22Rv1 (cell line): ENCODE results near the gene LSM10.

Experiments
- H3K27ac ChIP-seq: fragments of 450-650 bp; 2 replicates; pipeline ENCODE4 v1.5.1; 2017
- CTCF ChIP-seq: fragments of 450-650 bp; IDR thresholded peaks from 2 replicates; pipeline ENCODE4 v1.5.1; 2017; ENCODE audit warnings: mild to moderate bottlenecking
- ZFX ChIP-seq: fragments of 450-650 bp; IDR thresholded peaks from 2 replicates; pipeline ENCODE4 v1.6.1; 2017; ENCODE audit warnings: antibody characterized with exemption, borderline replicate concordance

LSM10 gene

GRCh38 chr1:36359383-36359782 is 38.3 kb downstream of the LSM10 start:
- H3K27ac ChIP-seq: no peak overlapping the region
- no peak for TF ChIP-seq ZFX
- no peak for TF ChIP-seq CTCF

- TF ChIP-seq ZFX (no peak), CTCF (no peak)
- no peak overlapping the region for H3K27ac ChIP-seq
Observed at GRCh38 chr1:36358514-36359084, 39.1 kb downstream of the LSM10 start.

- no peak for TF ChIP-seq CTCF
- no peak for TF ChIP-seq ZFX
- H3K27ac ChIP-seq: no peak overlapping the region
Observed at GRCh38 chr1:36355811-36356210, 41.9 kb downstream of the LSM10 start.

- TF ChIP-seq ZFX (no peak), CTCF (no peak)
- H3K27ac ChIP-seq: no peak overlapping the region
Observed at GRCh38 chr1:36354486-36354885, 43.2 kb downstream of the LSM10 start.

GRCh38 chr1:36352910-36353878 is 44.5 kb downstream of the LSM10 start:
- TF ChIP-seq CTCF: no peak
- no peak for TF ChIP-seq ZFX
- no peak overlapping the region for H3K27ac ChIP-seq

GRCh38 chr1:36352125-36352909 is 45.4 kb downstream of the LSM10 start:
- no peak overlapping the region for H3K27ac ChIP-seq
- TF ChIP-seq ZFX: no peak
- TF ChIP-seq CTCF: no peak
